Kidney epithelial cell (primary cell): ENCODE data around the gene C1QTNF1. TPM values are rescaled to one million over a fixed set of nuclear protein-coding genes. Genes with fewer than 3 reads are reported as not detected.

ENCODE experiments used
- DNase-seq: peaks from one replicate; pipeline ENCODE4 v3.0.0-alpha.2; 2010; ENCODE audit warnings: low read depth
- H3K27me3 ChIP-seq: 2 replicates; pipeline ENCODE4 v1.6.0; 2011; ENCODE audit warnings: low read length; ENCODE audit not compliant: control insufficient read depth, insufficient read depth
- H3K36me3 ChIP-seq: 2 replicates; pipeline ENCODE4 v1.5.1; 2011; ENCODE audit warnings: low read length; ENCODE audit not compliant: control insufficient read depth, insufficient read depth
- H3K4me3 ChIP-seq: 2 replicates; pipeline ENCODE4 v1.5.1; 2011; ENCODE audit warnings: low read depth, mild to moderate bottlenecking, control low read depth, low read length
- total RNA-seq: library from RNA; depleted of rRNA; stranded (reverse); fragments of >200 nt; gene quantifications from 2 replicates; pipeline ENCODE4 v1.2.3, GENCODE V29; 2015
- TF ChIP-seq, protein P1 (sequence below): IDR thresholded peaks from 2 replicates; pipeline ENCODE4 v1.5.1; 2011; ENCODE audit warnings: mild to moderate bottlenecking, moderate library complexity, low read length, control low read depth, inconsistent platforms; ENCODE audit not compliant: insufficient read depth, poor library complexity, severe bottlenecking

The C1QTNF1 gene
- total RNA-seq, 1 donor from 2014 or later = 4.6 TPM

DNA sequence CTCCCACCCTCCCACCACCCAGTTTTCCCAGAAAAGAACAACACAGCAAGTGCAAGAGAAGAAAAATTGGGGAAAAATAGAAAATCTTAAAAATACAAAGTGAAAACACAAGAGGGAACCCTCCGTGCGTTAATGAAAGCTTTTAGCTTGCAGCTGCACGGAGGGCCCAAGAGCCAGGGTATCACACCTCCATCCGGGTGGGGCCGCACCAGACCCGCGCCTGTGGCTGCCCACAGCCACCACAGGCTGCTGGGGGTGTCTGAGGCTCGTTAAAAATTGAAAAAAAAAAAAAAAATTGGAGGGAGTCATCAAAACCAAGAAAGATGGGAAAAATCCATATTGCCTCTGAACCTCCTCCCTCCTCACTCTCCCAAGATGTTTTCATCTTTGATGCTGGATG is 69.3 kb downstream of the C1QTNF1 start:
- H3K27me3 ChIP-seq = peaks cover 74% of the 10 kb centered on the region
- no peak for DNase-seq
- TF ChIP-seq, protein P1, sequence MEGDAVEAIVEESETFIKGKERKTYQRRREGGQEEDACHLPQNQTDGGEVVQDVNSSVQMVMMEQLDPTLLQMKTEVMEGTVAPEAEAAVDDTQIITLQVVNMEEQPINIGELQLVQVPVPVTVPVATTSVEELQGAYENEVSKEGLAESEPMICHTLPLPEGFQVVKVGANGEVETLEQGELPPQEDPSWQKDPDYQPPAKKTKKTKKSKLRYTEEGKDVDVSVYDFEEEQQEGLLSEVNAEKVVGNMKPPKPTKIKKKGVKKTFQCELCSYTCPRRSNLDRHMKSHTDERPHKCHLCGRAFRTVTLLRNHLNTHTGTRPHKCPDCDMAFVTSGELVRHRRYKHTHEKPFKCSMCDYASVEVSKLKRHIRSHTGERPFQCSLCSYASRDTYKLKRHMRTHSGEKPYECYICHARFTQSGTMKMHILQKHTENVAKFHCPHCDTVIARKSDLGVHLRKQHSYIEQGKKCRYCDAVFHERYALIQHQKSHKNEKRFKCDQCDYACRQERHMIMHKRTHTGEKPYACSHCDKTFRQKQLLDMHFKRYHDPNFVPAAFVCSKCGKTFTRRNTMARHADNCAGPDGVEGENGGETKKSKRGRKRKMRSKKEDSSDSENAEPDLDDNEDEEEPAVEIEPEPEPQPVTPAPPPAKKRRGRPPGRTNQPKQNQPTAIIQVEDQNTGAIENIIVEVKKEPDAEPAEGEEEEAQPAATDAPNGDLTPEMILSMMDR = no peak
- no peak overlapping the region for H3K4me3 ChIP-seq
- no peaks in the 10 kb centered on the region for H3K36me3 ChIP-seq

DNA sequence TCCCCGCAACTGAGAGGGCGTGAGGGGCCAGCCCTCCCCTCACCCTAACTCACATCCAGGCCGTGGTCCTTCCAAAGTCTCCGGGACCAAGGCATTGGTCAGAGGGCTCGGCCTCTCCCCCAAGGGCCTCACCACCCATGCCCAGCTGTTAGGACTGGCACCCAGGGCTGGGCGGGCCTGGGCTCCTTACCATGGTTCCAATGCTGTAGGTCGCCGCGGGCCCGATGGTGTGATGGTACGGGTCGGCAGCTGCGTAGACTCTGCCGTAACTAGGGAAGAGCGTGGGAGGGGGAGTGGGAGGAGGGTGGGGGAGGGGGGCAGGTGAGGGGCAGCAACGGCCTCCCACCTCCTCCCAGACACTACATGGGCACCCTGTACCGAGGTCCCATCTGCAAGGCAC is 70.3 kb downstream of the C1QTNF1 start:
- Histone ChIP-seq H3K27me3 (peaks cover 74% of the 10 kb centered on the region), H3K4me3 (no peak overlapping the region), H3K36me3 (no peaks in the 10 kb centered on the region)
- TF ChIP-seq, protein P1 = no peak
- no peak for DNase-seq

DNA sequence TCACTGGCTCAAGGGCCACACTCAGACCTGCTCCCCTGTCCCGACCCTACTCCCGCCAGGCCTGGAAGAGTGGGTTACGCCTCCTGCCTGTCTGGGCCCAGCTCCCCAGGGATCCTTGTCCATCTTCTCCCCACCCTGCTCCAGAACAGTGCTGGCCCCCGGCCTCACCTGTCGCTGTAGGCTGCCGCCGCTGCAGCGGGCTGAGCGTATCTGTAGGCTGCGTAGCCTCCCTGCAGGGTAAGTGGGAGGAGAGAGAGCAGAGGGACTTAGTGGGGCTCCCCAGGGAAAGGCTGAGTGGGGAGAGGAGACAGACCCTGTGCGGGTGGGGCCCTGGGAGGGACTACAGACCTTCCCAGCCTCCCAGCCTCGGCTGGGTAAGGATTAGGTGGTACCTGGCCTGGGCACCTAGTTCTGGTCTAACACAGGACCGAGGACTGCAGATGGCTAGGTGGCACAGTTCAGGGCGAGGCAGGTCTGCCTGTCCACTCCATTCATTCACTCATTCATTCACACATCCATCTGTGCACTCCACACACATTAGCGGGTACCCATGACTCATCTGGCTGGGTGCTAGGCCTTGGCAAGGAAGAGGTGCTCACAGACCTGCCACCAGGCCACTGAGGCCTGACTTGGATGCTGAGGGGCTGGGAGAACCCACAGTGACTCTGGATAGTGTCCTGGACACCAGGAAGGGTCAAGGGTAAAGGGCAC is 71.5 kb downstream of the C1QTNF1 start:
- H3K4me3 ChIP-seq = no peak overlapping the region
- H3K36me3 ChIP-seq = no peaks in the 10 kb centered on the region
- DNase-seq = no peak
- TF ChIP-seq, protein P1 = no peak
- peaks cover 67% of the 10 kb centered on the region for H3K27me3 ChIP-seq

DNA sequence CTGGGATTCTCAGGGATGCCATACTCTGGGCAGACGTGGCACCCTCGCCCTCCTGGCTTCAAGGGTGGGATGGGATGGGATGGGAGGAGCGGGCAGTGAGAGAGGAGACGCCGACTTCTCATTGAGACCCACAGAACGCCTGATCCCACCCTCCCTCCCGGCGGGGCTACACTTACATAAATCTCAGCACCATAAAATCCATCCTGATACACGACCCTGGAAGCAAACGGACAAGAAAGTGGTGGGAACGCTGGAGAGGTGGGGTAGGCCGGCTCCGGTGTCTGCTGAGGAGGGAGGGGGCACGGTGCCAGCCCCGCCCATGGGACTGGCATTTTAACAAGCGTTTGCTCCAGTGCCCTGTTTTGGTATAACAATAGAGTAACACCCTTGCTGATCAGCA is 72.5 kb downstream of the C1QTNF1 start:
- Histone ChIP-seq H3K27me3 (peaks cover 66% of the 10 kb centered on the region), H3K36me3 (no peaks in the 10 kb centered on the region), H3K4me3 (no peak overlapping the region)
- TF ChIP-seq, protein P1 = no peak
- no peak for DNase-seq

DNA sequence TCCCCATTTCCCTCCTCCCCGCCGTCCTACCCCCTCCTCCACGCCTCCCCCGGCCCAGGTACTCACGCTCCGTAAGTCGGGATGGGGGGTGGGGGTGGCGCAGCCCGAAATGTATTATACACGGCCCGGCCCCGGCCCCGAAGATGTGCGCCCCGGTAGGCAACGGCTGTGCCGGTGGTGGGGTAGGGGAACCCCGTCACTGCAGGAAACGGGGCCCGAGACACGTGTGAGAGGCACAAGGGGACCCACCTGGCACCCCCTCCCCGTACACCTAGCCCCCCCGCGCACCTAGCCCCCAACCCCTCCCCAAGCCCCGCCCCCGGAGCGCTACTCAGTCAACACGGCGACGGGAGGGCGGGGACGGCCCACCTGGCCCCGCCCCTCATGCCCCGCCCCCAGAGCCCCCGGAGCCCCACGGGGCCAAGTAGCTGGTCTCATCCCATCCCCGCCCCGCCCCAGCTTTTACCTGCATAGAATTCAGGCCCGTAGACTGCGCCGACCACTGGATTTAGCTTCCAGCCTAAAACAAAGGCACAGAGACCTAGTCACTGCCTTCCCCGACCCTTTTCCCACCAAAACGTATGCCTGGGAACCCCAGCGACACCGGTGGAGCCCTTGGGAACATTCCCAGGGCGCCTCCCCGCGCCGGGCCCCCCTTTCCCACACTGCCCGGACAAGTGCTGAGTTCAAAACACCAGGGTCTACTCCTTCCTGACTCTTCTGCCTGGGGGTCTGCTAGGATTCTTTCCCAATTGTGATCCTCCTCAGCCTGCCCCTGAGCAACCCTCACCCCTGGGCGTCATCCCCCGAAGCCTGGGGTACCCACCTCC is 73.5 kb downstream of the C1QTNF1 start:
- Histone ChIP-seq H3K4me3 (no peak overlapping the region), H3K36me3 (no peaks in the 10 kb centered on the region), H3K27me3 (peaks cover 73% of the 10 kb centered on the region)
- TF ChIP-seq, protein P1 = no peak
- DNase-seq = no peak
